ENCODE measurements around the gene PNMT. TPM values are rescaled to one million over a fixed set of nuclear protein-coding genes. Genes with fewer than 3 reads are reported as not detected.

PNMT gene
- total RNA-seq, 6 experiments from 2014 or later = 0.37 TPM; not detected in 4

GRCh38 chr17:39626171-39627046, 41.8 kb upstream of the PNMT start, which contains the start of gene PPP1R1B:
Gene PPP1R1B, plus strand, starts transcription at chr17:39626952. Its CDS starts 441 bp downstream, at chr17:39627393.
- H3K36me3 ChIP-seq = no peaks in the 10 kb centered on the region
- H3K9me3 ChIP-seq = no peaks in the 10 kb centered on the region
- intact Hi-C loops (cut with DNase I) = loop anchor here in 1 of 2 donors (10.0 kb wide), 2 partner anchors 48 to 82 kb away; no protein-coding TSS in a partner anchor
- H3K27me3 ChIP-seq = peaks cover 0 to 9% of the 10 kb centered on the region in 2 donors
- no peak for DNase-seq
- no peaks in the 10 kb centered on the region for H3K4me1 ChIP-seq
- no peak for TF ChIP-seq CTCF (IDR thresholded peaks at IDR 0.05)
- H3K27ac ChIP-seq = no peak within 1 kb of the TSS
- no peak within 1 kb of the TSS for H3K4me3 ChIP-seq
- no peak for ATAC-seq
- 17% methylated on average over 29 of the region's 29 CpGs for WGBS (ENCODE audit: insufficient coverage, low coverage, low lambda C conversion rate, missing lambda C conversion rate)

GRCh38 chr17:39627047-39627711, 41.1 kb upstream of the PNMT start:
- Histone ChIP-seq H3K27ac (no peak overlapping the region), H3K9me3 (no peaks in the 10 kb centered on the region), H3K27me3 (peaks cover 0 to 9% of the 10 kb centered on the region in 2 donors), H3K4me3 (no peak overlapping the region), H3K36me3 (no peaks in the 10 kb centered on the region), H3K4me1 (no peaks in the 10 kb centered on the region)
- no peak for TF ChIP-seq POLR2A (IDR thresholded peaks at IDR 0.05)
- no peak for TF ChIP-seq CTCF (IDR thresholded peaks at IDR 0.05)
- ATAC-seq (no peak), DNase-seq (no peak)
- intact Hi-C loops (cut with DNase I) = loop anchor here in 1 of 2 donors (10.0 kb wide), 2 partner anchors 48 to 82 kb away; no protein-coding TSS in a partner anchor
- WGBS (ENCODE audit: insufficient coverage, low coverage, low lambda C conversion rate, missing lambda C conversion rate) = 0% methylated on average over 3 of the region's 72 CpGs

GRCh38 chr17:39627712-39628516, 40.3 kb upstream of the PNMT start:
- DNase-seq (no peak), ATAC-seq (peak in 2 of 4 donors; percentile 15 to 23)
- H3K4me1 ChIP-seq = no peaks in the 10 kb centered on the region
- H3K9me3 ChIP-seq = no peaks in the 10 kb centered on the region
- H3K27ac ChIP-seq = no peak overlapping the region
- H3K4me3 ChIP-seq = no peak overlapping the region
- TF ChIP-seq POLR2A (IDR thresholded peaks at IDR 0.05) (no peak), CTCF (IDR thresholded peaks at IDR 0.05) (no peak)
- H3K27me3 ChIP-seq = peaks cover 0 to 9% of the 10 kb centered on the region in 2 donors
- intact Hi-C loops (cut with DNase I) = loop anchor here in 1 of 2 donors (10.0 kb wide), 2 partner anchors 47 to 83 kb away; no protein-coding TSS in a partner anchor
- H3K36me3 ChIP-seq = no peaks in the 10 kb centered on the region
- no CpG with 5 or more reads among the region's 16 CpGs for WGBS (ENCODE audit: insufficient coverage, low coverage, low lambda C conversion rate, missing lambda C conversion rate)

Data from right lobe of liver (tissue), 6 donors.